NCI-H526 (cell line): ENCODE data around the gene LTBP4.
"Not testable (repeated sequence)": the region's sequence is repeated elsewhere in the genome, so short reads cannot be mapped to it uniquely, and the experiment has no call there.

Experiments used
- DNase-seq, 2 experiments: peaks; one replicate each; lab custom pipeline; 2025; lab: John Stamatoyannopoulos, UW

Gene LTBP4

DNA sequence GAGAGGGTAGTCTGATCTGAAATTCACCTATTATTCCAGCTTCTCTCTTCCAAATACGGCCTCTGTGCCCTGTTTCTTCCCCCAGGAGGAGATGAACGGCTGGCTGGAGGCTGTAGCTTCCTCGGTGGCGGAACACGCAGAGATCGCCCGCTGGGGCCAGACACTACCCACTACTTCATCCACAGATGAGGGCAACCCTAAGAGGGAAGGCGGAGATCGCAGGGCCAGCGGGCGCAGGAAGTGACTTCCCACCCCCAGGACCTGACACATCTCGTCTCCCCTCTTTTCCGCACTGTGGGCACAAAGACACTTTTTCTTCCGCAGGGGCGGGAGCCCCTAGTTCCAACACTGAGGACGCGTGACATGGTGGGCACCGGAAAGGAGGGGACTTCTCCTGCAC is 25.8 kb upstream of the LTBP4 start:
- DNase-seq, result no peak

DNA sequence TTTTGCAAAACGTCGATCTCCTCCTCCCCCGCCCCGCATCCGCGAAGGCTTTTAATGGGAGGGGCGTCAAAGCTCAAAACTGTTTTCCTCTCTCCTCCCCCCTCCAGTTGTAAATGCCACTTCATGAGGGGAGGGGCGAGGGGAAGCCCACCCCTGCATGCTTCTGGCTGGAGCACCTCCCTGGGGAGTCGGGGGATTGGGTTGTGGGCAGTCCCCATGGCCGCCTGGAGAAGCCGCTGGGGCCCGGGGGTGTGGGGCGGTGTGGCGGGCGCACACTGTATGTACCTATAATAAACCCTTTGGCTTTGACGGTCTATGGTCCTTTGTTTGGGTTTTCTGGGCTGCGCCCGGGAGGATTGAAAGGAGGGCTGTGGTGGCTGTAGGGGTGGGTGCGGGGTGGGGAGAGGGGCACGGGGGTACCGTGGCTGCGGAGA is 25.0 kb upstream of the LTBP4 start:
- DNase-seq, result peak in 1 of 2 experiments; percentile 69

DNA sequence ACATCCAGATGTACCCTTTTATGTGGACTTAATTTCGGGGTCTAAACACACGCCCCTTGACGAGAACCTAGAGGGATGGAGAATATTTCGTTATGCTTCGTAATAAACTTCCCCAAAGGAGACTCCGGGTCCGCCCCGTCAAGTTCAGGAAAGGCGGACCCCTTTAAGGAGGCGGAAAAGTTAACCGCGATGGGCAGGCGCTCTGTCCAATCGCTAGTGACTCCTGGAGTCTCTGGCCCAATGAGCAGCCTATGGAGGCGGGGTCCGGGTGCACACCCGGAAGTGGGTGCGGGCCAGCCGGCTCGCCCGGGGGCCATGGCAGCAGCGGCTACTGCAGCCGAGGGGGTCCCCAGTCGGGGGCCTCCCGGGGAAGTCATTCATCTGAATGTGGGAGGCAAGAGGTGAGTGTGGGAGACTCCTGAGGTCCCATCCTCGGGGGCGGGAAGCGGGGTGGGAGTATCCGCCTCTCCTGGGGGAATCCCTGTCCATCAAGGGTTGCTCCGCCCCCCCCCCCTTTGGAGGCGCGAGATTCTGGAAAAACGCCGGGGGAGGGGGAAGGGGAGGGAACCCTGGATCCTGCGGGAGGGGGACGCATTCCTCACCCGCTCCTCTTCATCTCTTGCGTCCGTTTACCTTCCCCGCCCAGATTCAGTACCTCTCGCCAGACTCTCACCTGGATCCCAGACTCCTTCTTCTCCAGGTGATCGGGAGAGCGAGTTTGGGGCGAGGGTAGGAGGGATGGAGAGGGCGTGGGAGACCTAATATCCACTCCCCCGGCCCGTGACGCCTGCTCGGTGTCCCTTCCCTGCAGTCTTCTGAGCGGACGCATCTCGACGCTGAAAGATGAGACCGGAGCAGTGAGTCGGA is 24.4 kb upstream of the LTBP4 start, which contains the start of gene SHKBP1:
TSS of gene SHKBP1 (plus strand) at position 289 of the 867 bp plus-strand sequence. CDS start at position 316, 27 bp downstream.
- peak; percentile 90 to 97 for DNase-seq

DNA sequence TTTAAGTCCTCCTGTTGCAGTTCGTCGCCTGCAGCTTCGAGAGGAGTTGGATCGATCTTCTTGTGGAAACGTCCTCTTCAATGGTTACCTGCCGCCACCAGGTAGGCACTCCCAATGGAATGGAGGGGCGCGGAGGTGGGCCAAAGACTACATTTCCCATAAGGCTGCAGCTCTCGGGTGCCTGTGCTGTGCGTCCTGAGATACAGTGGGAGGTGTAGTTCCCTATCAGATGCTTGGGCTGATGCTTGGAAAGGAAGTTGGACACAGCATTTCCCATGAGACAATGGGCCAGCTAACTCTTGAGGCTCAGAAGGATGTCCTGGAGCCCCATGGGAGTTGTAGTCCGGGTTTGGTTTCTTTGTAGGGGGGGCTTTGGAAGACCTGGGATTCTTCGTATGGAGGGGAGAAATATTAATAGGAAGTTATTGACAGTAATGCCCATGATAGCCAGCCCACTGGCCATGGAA is 22.7 kb upstream of the LTBP4 start:
- peak; percentile 77 to 79 for DNase-seq

DNA sequence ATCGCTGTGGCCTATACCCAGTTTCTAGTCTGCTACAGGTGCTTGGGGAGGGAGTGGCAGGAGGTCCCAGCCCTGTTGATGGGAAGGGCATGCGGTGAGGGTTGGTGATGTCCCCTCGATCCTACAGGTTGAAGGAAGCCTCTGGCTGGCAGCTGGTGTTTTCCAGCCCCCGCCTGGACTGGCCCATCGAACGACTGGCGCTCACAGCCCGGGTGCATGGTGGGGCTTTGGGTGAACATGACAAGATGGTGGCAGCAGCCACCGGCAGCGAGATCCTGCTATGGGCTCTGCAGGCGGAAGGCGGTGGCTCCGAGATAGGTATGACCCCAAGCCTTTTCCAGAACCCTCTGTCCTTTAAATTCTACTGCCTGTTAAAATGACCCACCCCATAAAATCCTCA is 20.6 kb upstream of the LTBP4 start:
- no peak for DNase-seq

DNA sequence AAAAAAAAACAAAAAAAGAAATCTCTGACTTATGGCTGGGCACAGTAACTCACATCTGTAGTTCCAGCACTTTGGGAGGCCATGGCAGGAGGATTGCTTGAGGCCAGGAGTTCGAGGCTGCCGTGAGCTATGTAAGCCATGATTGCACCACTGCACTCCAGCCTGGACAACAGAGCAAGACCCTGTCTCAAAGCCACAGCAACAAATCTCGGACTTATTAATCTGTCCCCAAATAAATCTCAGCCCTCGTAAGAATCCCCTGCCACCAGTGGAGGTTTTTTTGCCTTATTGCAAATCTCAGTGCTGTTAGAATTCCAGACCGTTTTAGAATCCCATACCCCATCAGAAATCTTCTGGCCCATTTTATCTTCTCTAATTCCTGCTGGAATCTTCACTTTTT is 19.6 kb upstream of the LTBP4 start:
- no peak for DNase-seq

DNA sequence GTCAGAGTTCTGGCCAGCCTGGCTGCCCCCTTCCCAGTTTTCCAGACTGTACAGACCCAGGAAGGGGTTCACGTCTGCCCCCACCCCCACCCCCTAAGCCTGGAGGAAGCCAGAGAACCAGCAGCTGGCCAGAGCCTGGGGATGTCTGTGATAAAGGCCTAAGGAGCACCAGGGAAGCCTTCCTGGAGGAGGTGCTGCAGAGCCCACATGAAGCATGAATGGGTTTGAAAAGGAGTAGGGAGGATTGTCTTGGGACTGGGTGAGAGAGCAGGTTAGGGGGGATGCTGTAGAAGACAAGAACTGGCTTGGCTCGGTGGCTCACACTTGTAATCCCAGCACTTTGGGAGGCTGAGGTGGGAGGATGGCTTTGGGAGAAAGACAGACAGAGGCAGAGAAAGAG is 18.7 kb upstream of the LTBP4 start:
- no peak for DNase-seq

DNA sequence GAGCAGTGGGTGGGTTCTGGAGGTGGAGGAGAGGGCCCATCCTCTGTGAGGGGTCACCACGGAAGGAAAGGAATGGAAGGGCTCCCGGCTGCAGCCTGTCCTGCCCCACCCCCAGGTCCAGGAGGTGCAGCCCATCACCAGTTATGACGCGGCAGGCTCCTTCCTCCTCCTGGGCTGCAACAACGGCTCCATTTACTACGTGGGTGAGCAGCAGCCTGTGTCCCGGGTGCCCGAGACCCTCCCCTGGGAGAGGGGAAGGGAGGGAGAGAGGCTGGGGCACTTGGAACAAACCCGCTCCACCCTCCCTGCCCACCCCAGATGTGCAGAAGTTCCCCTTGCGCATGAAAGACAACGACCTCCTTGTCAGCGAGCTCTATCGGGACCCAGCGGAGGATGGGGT is 17.9 kb upstream of the LTBP4 start:
- DNase-seq, result no peak

DNA sequence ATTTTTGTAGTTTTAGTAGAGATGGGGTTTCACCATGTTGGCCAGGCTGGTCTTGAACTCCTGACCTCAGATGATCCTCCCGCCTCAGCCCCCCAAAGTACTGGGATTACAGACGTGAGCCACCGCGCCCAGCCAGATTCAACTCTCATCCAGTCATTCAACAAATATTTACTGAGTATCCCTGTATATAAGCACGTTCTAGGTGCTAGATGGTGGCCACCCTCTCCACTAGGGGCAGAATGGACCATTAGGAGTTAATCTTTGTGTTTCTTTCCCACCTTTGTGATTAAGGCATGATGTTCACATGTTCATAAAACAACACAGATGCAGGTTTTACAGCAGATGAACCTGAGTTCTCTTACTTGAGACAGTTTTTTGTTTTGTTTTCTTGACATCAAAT is 17.2 kb upstream of the LTBP4 start:
- no peak for DNase-seq

DNA sequence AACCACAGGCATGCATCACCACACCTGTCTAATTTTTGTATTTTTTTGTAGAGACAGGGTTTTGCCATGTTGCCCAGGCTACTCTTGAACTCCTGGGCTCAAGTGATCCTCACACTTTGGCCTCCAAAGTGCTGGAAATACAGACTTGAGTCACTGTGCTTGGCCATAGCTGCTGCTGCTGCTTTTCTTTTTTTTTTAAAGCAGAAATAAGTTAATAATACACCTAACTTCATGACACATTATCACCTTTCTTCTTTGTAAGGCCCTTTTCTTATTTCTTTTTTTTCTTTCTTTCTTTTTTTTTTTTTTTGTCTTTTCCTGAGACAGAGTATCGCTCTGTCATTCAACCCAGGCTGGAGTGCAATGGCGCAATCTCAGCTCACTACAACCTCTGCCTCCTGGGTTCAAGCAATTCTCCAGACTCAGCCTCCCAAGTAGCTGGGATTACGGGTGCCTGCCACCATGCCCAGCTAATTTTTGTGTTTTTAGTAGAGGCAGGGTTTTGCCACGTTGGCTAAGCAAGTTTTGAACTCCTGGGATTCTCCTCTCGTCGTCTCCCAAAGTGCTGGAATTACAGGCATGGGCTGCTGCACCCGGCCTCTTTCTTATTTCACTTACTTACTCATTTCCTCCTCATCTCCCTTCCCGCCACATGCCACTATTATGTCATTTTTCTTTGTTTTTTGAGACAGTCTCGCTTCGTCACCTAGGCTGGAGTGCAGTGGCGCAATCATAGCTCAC is 15.8 kb upstream of the LTBP4 start:
- no peak for DNase-seq

DNA sequence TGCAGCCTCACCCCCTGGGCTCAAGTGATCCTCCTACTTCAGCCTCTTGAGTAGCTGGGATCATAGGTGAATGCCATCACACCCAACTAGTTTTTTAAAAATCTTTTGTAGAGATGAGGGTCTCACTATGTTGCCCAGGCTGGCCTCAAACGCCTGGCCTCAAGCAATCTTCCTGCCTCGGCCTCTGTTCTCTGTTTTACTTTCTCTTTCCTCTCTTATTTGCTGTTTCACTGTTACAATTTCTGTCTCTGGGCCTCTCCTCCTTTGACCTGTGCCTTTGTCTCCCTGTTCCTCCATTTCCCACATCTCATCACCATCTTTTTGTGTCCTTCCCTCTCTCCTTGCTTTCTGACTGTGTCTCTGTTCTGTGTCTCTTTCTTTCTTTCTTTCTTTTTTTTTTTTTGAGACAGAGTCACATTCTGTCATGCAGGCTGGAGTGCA is 15.2 kb upstream of the LTBP4 start:
- no peak for DNase-seq

DNA sequence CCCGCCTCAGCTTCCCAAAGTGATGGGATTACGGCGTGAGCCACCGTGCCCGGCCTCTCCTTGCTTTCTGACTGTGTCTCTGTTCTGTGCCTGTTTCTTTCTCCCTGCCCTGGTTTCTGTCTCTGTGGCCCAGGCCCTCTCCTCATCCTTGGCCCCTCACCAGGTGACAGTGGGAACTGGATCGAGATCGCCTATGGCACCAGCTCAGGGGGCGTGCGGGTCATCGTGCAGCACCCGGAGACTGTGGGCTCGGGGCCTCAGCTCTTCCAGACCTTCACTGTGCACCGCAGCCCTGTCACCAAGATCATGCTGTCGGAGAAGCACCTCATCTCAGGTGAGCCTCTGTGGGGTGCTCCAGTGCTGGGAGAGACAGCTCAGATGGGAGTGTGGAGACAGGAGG is 14.6 kb upstream of the LTBP4 start:
- DNase-seq, result no peak

DNA sequence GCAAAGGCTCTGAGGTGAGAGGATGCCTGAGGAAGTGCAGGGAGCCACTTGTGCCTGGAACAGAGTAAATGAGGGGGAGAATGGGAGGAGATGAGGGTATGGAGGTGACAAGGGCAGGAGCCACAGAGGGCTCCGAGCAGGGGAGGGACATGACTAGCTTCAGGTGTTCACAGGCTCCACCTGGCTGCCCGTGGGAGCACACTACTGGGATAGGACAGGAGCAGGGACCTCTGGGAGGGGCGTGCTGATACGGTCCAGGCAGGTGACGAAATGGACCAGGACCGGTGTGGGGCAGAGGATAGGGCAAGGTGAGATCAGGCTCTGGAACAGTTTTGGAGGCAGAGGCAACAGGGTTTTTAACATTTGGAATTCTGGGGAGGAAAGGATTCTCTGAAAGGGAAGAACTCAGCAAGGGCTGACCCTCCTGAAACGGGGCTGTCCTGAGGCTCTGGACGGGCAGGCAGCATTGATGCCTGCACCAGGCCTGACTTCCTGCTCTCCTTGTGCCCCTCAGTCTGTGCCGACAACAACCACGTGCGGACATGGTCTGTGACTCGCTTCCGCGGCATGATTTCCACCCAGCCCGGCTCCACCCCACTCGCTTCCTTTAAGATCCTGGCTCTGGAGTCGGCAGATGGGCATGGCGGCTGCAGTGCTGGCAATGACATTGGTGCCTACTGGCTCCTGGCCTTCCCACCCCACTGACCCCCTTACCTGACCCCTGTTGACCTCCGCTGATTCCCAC is 12.9 kb upstream of the LTBP4 start:
- DNase-seq, result no peak

DNA sequence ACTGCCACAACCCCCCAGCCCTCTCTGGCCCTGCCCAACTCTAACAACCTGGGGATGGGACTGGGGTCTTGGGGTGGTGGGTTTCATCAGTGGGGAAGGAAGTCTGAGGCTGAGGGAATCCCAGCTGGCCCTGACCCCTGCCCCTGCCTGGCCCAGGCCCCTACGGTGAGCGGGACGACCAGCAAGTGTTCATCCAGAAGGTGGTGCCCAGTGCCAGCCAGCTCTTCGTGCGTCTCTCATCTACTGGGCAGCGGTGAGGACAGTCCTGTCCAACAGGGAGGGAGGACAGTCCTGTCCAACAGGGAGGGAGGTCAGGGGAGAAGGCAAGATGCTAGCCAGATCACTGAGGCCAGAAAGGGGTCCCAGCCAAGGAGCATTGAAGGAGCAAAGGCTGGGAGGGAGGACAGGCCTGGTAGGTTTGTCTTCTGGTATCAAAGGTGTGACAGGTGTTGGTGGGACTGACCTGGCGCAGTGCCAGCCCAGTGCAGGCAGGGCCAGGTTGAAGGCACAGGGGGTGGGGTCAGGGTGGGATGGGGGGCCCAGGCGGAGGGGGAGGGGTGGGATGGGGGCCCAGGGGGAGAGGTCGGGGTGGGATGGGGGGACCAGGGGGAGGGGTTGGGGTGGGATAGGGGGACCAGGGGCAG is 12.1 kb upstream of the LTBP4 start:
- DNase-seq, result no peak

DNA sequence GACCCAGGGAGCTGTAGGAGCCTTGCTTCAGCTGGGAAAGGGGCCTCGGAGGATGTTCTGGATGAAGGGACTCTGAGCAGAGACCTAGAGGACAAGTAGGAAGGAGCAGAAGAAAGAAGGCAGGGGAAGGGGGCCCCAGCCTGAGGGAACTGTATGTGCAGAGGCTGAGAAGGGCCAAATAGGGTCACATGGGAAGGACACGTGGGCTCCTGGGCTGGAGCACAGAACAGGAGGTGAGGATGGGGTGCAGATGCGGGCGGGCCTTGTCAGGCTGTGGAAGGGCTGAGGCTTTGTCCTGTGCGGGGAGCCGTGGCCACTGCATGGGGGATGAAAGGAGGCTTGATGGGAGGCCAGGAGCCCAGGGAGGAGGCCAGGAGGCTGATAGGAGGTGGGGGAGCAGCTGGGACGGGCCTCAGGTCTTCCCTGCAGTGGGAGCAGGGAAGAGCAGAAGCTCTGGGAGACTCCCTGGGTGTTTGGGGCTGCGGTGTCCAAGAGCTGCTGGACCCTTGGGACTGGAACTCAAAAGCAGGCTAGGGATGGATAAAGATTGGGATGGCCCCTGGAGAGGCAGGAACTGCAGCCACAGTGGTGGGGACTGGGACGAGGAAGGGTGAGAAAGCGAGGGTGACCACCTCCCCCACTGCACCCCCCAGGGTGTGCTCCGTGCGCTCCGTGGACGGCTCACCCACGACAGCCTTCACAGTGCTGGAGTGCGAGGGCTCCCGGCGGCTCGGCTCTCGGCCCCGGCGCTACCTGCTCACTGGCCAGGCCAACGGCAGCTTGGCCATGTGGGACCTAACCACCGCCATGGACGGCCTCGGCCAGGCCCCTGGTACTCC is 11.4 kb upstream of the LTBP4 start:
- DNase-seq, result no peak

DNA sequence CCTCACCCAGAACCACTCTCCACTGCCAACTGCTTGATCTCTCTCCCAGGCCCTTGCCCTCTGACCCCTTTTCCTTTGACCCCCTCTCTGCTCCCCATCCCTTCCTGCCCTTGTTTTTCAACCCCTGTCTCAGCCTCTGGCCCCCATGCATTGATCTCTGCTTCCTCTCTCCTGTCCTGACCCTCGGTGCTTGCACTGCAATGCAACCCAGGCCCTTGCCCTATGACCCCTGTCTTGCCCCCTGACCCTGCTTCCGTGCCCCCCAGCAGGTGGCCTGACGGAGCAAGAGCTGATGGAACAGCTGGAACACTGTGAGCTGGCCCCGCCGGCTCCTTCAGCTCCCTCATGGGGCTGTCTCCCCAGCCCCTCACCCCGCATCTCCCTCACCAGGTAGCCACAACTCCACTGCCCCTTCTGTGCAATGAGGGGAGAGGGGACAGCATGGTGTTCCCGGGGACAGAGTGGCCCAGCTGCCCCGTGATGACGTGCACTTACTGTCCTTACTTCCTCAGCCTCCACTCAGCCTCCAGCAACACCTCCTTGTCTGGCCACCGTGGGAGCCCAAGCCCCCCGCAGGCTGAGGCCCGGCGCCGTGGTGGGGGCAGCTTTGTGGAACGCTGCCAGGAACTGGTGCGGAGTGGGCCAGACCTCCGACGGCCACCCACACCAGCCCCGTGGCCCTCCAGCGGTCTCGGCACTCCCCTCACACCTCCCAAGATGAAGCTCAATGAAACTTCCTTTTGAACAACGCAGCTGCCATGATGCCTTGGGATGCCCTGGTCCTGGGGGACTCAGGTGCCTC is 10.5 kb upstream of the LTBP4 start:
- DNase-seq, result no peak

DNA sequence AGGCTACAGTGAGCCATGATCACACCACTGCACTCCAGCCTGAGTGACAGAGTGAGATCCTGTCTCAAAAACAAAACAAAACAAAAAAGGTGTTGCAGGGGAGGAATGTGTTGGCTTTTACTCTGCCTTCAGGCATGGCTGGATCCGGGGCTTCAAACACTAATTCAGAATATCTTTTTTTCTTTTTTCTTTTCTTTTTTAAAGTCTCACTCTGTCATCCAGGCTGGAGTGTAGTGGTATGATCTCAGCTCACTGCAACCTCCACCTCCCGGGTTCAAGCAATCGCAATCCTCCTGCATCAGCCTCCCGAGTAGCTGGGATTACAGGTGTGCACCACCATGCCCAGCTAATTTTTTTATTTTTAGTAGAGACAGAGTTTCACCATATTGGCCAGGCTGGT is 9.4 kb upstream of the LTBP4 start:
- DNase-seq, result not testable (repeated sequence)

DNA sequence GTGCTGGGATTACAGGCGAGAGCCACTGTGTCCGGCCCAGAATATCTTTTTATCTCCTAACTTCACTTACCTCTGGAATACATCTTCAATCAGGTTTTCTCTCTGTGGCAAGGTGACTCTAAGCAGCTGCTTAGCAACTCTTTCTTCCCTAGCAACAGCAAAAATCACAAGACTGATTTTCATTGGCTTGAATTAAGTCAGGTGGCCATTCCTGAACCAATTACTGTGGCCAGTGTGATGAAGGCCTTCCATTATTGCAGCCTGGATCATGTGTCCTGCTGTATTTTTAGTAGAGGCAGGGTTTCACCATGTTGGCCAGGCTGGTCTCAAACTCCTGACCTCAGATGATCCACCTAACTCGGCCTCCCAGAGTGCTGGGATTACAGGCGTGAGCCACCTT is 9.0 kb upstream of the LTBP4 start:
- peak; percentile 83 to 88 for DNase-seq

DNA sequence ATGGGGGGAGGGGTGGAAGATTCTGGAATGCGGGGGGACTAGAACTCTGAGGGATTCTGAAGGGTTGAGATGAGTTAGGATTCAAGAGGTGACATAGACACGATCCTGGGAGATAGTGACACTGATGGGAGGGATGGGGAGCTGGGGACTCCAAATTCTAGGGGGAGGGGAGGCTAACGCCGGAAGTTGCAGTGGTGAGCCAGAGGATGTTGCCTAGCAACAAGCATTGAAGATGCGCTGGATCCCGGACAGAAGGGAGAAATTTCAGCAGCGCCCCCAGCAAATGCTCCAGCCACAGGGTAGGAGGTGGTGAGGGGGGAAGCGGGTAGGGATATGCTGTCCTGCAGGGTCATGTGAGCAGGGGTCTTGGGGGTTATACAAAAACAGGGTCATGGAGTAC is 6.9 kb upstream of the LTBP4 start:
- no peak for DNase-seq

DNA sequence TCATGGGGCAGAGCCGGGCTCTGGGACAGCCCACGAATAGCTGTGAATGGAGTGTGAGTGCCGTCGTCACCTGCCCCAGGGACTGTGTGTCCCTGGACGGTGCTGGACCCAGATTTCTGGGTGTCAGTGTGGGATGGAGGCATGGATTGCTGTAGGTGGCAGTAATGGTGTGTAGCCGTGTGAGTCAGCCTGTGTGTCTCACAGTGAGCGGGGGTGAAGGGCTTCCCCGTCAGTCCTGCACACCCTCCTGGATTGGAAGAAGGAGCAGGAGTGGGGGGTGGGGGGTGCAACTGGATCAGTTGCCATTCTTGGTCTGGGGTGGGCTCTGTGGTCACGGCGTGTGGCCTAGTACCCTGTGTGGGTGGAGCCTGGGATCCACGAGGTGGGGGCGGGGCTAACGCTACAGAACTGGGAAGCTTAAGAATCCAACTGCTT is 6.5 kb upstream of the LTBP4 start:
- DNase-seq, result no peak
